ENCODE results near the gene FBXL13. TPM values are rescaled to one million over a fixed set of nuclear protein-coding genes. Genes with fewer than 3 reads are reported as not detected.
"Not testable (repeated sequence)": the region's sequence is repeated elsewhere in the genome, so short reads cannot be mapped to it uniquely, and the experiment has no call there.

Gene FBXL13
- total RNA-seq, 3 donors from 2014 or later (not counting 1 experiment from before 2014, with no cell fraction given) = 0.70 to 0.89 (median 0.85) TPM

GRCh38 chr7:103063895-103064294 lies 10.7 kb downstream of the FBXL13 start:
- Histone ChIP-seq H3K9me3 (ENCODE audit: control insufficient read depth, insufficient read depth, low read length) (no peaks in the 10 kb centered on the region), H3K27ac (ENCODE audit: low read length) (no peak overlapping the region), H3K4me1 (ENCODE audit: control insufficient read depth, insufficient read depth, low read length) (no peaks in the 10 kb centered on the region), H3K36me3 (ENCODE audit: control insufficient read depth, insufficient read depth, low read length) (no peaks in the 10 kb centered on the region), H3K27me3 (ENCODE audit: control insufficient read depth, insufficient read depth, low read length) (no peaks in the 10 kb centered on the region), H3K4me3 (ENCODE audit: low read length) (no peak overlapping the region)
- intact Hi-C loops (cut with micrococcal nuclease) = no loop called here
- ATAC-seq (no peak), DNase-seq (no peak)
- Mint-ChIP-seq H3K4me3 (no peak overlapping the region), H3K9me3 (no peaks in the 10 kb centered on the region), H3K27me3 (ENCODE audit: low read depth in 2 of 2) (peaks cover 2 to 5% of the 10 kb centered on the region in 2 donors), H3K4me1 (no peaks in the 10 kb centered on the region), H3K27ac (no peak overlapping the region), H3K36me3 (no peaks in the 10 kb centered on the region)
- WGBS (ENCODE audit: insufficient coverage) = 88% methylated on average over 3 of the region's 3 CpGs
- TF ChIP-seq, protein P1, sequence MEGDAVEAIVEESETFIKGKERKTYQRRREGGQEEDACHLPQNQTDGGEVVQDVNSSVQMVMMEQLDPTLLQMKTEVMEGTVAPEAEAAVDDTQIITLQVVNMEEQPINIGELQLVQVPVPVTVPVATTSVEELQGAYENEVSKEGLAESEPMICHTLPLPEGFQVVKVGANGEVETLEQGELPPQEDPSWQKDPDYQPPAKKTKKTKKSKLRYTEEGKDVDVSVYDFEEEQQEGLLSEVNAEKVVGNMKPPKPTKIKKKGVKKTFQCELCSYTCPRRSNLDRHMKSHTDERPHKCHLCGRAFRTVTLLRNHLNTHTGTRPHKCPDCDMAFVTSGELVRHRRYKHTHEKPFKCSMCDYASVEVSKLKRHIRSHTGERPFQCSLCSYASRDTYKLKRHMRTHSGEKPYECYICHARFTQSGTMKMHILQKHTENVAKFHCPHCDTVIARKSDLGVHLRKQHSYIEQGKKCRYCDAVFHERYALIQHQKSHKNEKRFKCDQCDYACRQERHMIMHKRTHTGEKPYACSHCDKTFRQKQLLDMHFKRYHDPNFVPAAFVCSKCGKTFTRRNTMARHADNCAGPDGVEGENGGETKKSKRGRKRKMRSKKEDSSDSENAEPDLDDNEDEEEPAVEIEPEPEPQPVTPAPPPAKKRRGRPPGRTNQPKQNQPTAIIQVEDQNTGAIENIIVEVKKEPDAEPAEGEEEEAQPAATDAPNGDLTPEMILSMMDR (IDR thresholded peaks at IDR 0.05) = no peak

DNA sequence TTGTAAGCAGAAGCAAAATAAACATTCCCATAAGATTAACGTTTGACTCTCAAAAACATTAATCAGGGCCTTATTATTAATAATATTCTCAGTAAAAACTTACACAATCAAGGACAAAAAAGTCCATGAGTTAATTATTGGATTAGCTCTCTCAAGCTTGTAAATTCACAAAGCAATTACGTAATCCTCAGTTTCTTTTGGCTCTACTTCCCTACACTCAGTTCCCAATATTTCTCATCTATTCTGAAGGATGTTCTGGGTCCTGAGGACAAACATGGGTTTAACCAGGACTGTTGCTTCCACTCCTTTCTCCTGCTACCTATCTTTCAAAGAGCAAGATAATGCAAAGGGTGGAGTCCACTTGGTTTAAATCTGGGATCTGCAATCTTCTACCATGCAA lies 15.1 kb downstream of the FBXL13 start:
- no peak overlapping the region for H3K27ac ChIP-seq (ENCODE audit: low read length)
- Mint-ChIP-seq H3K4me1 (no peaks in the 10 kb centered on the region), H3K36me3 (no peaks in the 10 kb centered on the region), H3K9me3 (no peaks in the 10 kb centered on the region), H3K27me3 (ENCODE audit: low read depth in 2 of 2) (peaks cover 0 to 5% of the 10 kb centered on the region in 2 donors), H3K4me3 (no peak overlapping the region), H3K27ac (no peak overlapping the region)
- H3K36me3 ChIP-seq (ENCODE audit: control insufficient read depth, insufficient read depth, low read length) = no peaks in the 10 kb centered on the region
- no peaks in the 10 kb centered on the region for H3K9me3 ChIP-seq (ENCODE audit: control insufficient read depth, insufficient read depth, low read length)
- DNase-seq (no peak), ATAC-seq (no peak)
- no peaks in the 10 kb centered on the region for H3K4me1 ChIP-seq (ENCODE audit: control insufficient read depth, insufficient read depth, low read length)
- TF ChIP-seq, protein P1 (IDR thresholded peaks at IDR 0.05) = no peak
- intact Hi-C loops (cut with micrococcal nuclease) = no loop called here
- no peaks in the 10 kb centered on the region for H3K27me3 ChIP-seq (ENCODE audit: control insufficient read depth, insufficient read depth, low read length)
- no peak overlapping the region for H3K4me3 ChIP-seq (ENCODE audit: low read length)
- WGBS (ENCODE audit: insufficient coverage) = 76% methylated on average over 1 of the region's 2 CpGs

- H3K36me3 ChIP-seq (ENCODE audit: control insufficient read depth, insufficient read depth, low read length) = no peaks in the 10 kb centered on the region
- H3K27ac ChIP-seq (ENCODE audit: low read length) = no peak overlapping the region
- TF ChIP-seq, protein P1 (IDR thresholded peaks at IDR 0.05) = no peak
- Mint-ChIP-seq H3K27ac (no peak overlapping the region), H3K4me3 (no peak overlapping the region), H3K27me3 (ENCODE audit: low read depth in 2 of 2) (peaks cover 0 to 5% of the 10 kb centered on the region in 2 donors), H3K36me3 (no peaks in the 10 kb centered on the region), H3K9me3 (no peaks in the 10 kb centered on the region), H3K4me1 (no peaks in the 10 kb centered on the region)
- no peak overlapping the region for H3K4me3 ChIP-seq (ENCODE audit: low read length)
- no peak for DNase-seq
- H3K9me3 ChIP-seq (ENCODE audit: control insufficient read depth, insufficient read depth, low read length) = no peaks in the 10 kb centered on the region
- ATAC-seq = no peak
- H3K27me3 ChIP-seq (ENCODE audit: control insufficient read depth, insufficient read depth, low read length) = no peaks in the 10 kb centered on the region
- no peaks in the 10 kb centered on the region for H3K4me1 ChIP-seq (ENCODE audit: control insufficient read depth, insufficient read depth, low read length)
- intact Hi-C loops (cut with micrococcal nuclease) = no loop called here
These were observed 16.5 kb downstream of the FBXL13 start for GRCh38 chr7:103058122-103058521.

DNA sequence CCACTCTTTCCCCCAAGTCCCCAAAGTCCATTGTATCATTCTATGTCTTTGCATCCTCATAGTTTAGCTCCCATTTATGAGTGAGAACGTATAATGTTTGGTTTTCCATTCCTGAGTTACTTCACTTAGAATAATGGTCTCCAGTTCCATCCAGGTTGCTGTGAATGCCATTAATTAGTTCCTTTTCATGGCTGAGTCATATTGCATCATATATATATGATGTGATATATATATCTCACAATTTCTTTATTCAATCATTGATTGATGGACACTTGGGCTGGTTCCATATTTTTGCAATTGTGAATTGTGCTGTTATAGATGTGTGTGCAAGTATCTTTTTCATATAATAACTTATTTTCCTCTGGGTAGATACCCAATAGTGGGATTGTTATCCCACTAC lies 18.6 kb downstream of the FBXL13 start:
- intact Hi-C loops (cut with micrococcal nuclease) = not testable (repeated sequence)

More for the DNA sequence above, 18.6 kb downstream of the FBXL13 start:
- H3K4me3 Mint-ChIP-seq; H3K36me3 Mint-ChIP-seq; H3K27ac Mint-ChIP-seq; H3K4me1 ChIP-seq (ENCODE audit: control insufficient read depth, insufficient read depth, low read length); H3K9me3 ChIP-seq (ENCODE audit: control insufficient read depth, insufficient read depth, low read length); DNase-seq; H3K27ac ChIP-seq (ENCODE audit: low read length); H3K4me1 Mint-ChIP-seq; ATAC-seq; H3K36me3 ChIP-seq (ENCODE audit: control insufficient read depth, insufficient read depth, low read length); H3K9me3 Mint-ChIP-seq; H3K27me3 ChIP-seq (ENCODE audit: control insufficient read depth, insufficient read depth, low read length); H3K4me3 ChIP-seq (ENCODE audit: low read length); H3K27me3 Mint-ChIP-seq (ENCODE audit: low read depth in 2 of 2): not testable (repeated sequence)
- WGBS (ENCODE audit: insufficient coverage) = 100% methylated on average over 1 of the region's 1 CpG
